ENCODE results near the gene KBTBD12.
A peak's percentile ranks its signal among the peaks of the same experiment; 100 is the strongest.

Gene KBTBD12

GRCh38 chr3:127988770-127989557 is 73.9 kb downstream of the KBTBD12 start:
- Histone ChIP-seq H3K9ac (ENCODE audit: low read length) (no peak overlapping the region), H3K4me3 (ENCODE audit: low read length) (no peak overlapping the region), H3K36me3 (ENCODE audit: control insufficient read depth, insufficient read depth, low read length, severe bottlenecking) (no peaks in the 10 kb centered on the region), H3K4me1 (ENCODE audit: control insufficient read depth, insufficient read depth, low read length) (no peaks in the 10 kb centered on the region), H3K27me3 (replicated peaks; ENCODE audit: control insufficient read depth, insufficient read depth, low read length) (peaks cover 30% of the 10 kb centered on the region), H3K9me3 (ENCODE audit: control insufficient read depth, low read length) (no peaks in the 10 kb centered on the region)
- DNase-seq (ENCODE audit: low read depth): peak; percentile 28

GRCh38 chr3:127990051-127990450 is 75.0 kb downstream of the KBTBD12 start:
- DNase-seq (ENCODE audit: low read depth): no peak
- Histone ChIP-seq H3K27me3 (replicated peaks; ENCODE audit: control insufficient read depth, insufficient read depth, low read length) (peaks cover 28% of the 10 kb centered on the region), H3K4me3 (ENCODE audit: low read length) (no peak overlapping the region), H3K36me3 (ENCODE audit: control insufficient read depth, insufficient read depth, low read length, severe bottlenecking) (no peaks in the 10 kb centered on the region), H3K9me3 (ENCODE audit: control insufficient read depth, low read length) (no peaks in the 10 kb centered on the region), H3K9ac (ENCODE audit: low read length) (no peak overlapping the region), H3K4me1 (ENCODE audit: control insufficient read depth, insufficient read depth, low read length) (no peaks in the 10 kb centered on the region)

GRCh38 chr3:127990461-127990860 is 75.4 kb downstream of the KBTBD12 start:
- no peak for DNase-seq (ENCODE audit: low read depth)
- Histone ChIP-seq H3K4me3 (ENCODE audit: low read length) (no peak overlapping the region), H3K27me3 (replicated peaks; ENCODE audit: control insufficient read depth, insufficient read depth, low read length) (peaks cover 24% of the 10 kb centered on the region), H3K4me1 (ENCODE audit: control insufficient read depth, insufficient read depth, low read length) (no peaks in the 10 kb centered on the region), H3K36me3 (ENCODE audit: control insufficient read depth, insufficient read depth, low read length, severe bottlenecking) (no peaks in the 10 kb centered on the region), H3K9ac (ENCODE audit: low read length) (no peak overlapping the region), H3K9me3 (ENCODE audit: control insufficient read depth, low read length) (no peaks in the 10 kb centered on the region)

- Histone ChIP-seq H3K4me3 (ENCODE audit: low read length) (no peak overlapping the region), H3K9ac (ENCODE audit: low read length) (no peak overlapping the region), H3K9me3 (ENCODE audit: control insufficient read depth, low read length) (no peaks in the 10 kb centered on the region), H3K27me3 (replicated peaks; ENCODE audit: control insufficient read depth, insufficient read depth, low read length) (peaks cover 23% of the 10 kb centered on the region), H3K36me3 (ENCODE audit: control insufficient read depth, insufficient read depth, low read length, severe bottlenecking) (no peaks in the 10 kb centered on the region), H3K4me1 (ENCODE audit: control insufficient read depth, insufficient read depth, low read length) (no peaks in the 10 kb centered on the region)
- no peak for DNase-seq (ENCODE audit: low read depth)
Measured at GRCh38 chr3:127991251-127991650, 76.2 kb downstream of the KBTBD12 start.

- no peaks in the 10 kb centered on the region for H3K4me1 ChIP-seq (ENCODE audit: control insufficient read depth, insufficient read depth, low read length)
- DNase-seq (ENCODE audit: low read depth): no peak
- H3K9ac ChIP-seq (ENCODE audit: low read length): no peak overlapping the region
- no peaks in the 10 kb centered on the region for H3K36me3 ChIP-seq (ENCODE audit: control insufficient read depth, insufficient read depth, low read length, severe bottlenecking)
- H3K27me3 ChIP-seq (replicated peaks; ENCODE audit: control insufficient read depth, insufficient read depth, low read length): peaks cover 26% of the 10 kb centered on the region
- no peaks in the 10 kb centered on the region for H3K9me3 ChIP-seq (ENCODE audit: control insufficient read depth, low read length)
- no peak overlapping the region for H3K4me3 ChIP-seq (ENCODE audit: low read length)
Measured at GRCh38 chr3:127991681-127992080, 76.6 kb downstream of the KBTBD12 start.

- no peak for DNase-seq (ENCODE audit: low read depth)
- peaks cover 24% of the 10 kb centered on the region for H3K27me3 ChIP-seq (replicated peaks; ENCODE audit: control insufficient read depth, insufficient read depth, low read length)
- H3K4me3 ChIP-seq (ENCODE audit: low read length): no peak overlapping the region
Measured at GRCh38 chr3:127992127-127992526, 77.1 kb downstream of the KBTBD12 start.

GRCh38 chr3:127994011-127994410 is 79.0 kb downstream of the KBTBD12 start:
- H3K4me3 ChIP-seq (ENCODE audit: low read length): no peak overlapping the region

More at GRCh38 chr3:127992127-127992526, 77.1 kb downstream of the KBTBD12 start:
- no peaks in the 10 kb centered on the region for H3K36me3 ChIP-seq (ENCODE audit: control insufficient read depth, insufficient read depth, low read length, severe bottlenecking)
- no peaks in the 10 kb centered on the region for H3K4me1 ChIP-seq (ENCODE audit: control insufficient read depth, insufficient read depth, low read length)
- H3K9ac ChIP-seq (ENCODE audit: low read length): no peak overlapping the region
- H3K9me3 ChIP-seq (ENCODE audit: control insufficient read depth, low read length): no peaks in the 10 kb centered on the region

GRCh38 chr3:127997016-127997415 is 82.0 kb downstream of the KBTBD12 start:
- H3K4me3 ChIP-seq (ENCODE audit: low read length): no peak overlapping the region
- no peaks in the 10 kb centered on the region for H3K36me3 ChIP-seq (ENCODE audit: control insufficient read depth, insufficient read depth, low read length, severe bottlenecking)
- peaks cover 32% of the 10 kb centered on the region for H3K27me3 ChIP-seq (replicated peaks; ENCODE audit: control insufficient read depth, insufficient read depth, low read length)
- no peaks in the 10 kb centered on the region for H3K4me1 ChIP-seq (ENCODE audit: control insufficient read depth, insufficient read depth, low read length)
- H3K9me3 ChIP-seq (ENCODE audit: control insufficient read depth, low read length): peaks cover 9% of the 10 kb centered on the region
- peak; percentile 21 for DNase-seq (ENCODE audit: low read depth)
- H3K9ac ChIP-seq (ENCODE audit: low read length): no peak overlapping the region

More at GRCh38 chr3:127994011-127994410, 79.0 kb downstream of the KBTBD12 start:
- no peak for DNase-seq (ENCODE audit: low read depth)
- no peaks in the 10 kb centered on the region for H3K4me1 ChIP-seq (ENCODE audit: control insufficient read depth, insufficient read depth, low read length)
- no peaks in the 10 kb centered on the region for H3K36me3 ChIP-seq (ENCODE audit: control insufficient read depth, insufficient read depth, low read length, severe bottlenecking)
- H3K9me3 ChIP-seq (ENCODE audit: control insufficient read depth, low read length): no peaks in the 10 kb centered on the region
- H3K27me3 ChIP-seq (replicated peaks; ENCODE audit: control insufficient read depth, insufficient read depth, low read length): peaks cover 26% of the 10 kb centered on the region
- H3K9ac ChIP-seq (ENCODE audit: low read length): no peak overlapping the region

- DNase-seq (ENCODE audit: low read depth): no peak
- Histone ChIP-seq H3K4me3 (ENCODE audit: low read length) (no peak overlapping the region), H3K9ac (ENCODE audit: low read length) (no peak overlapping the region), H3K36me3 (ENCODE audit: control insufficient read depth, insufficient read depth, low read length, severe bottlenecking) (no peaks in the 10 kb centered on the region), H3K9me3 (ENCODE audit: control insufficient read depth, low read length) (peaks cover 9% of the 10 kb centered on the region), H3K27me3 (replicated peaks; ENCODE audit: control insufficient read depth, insufficient read depth, low read length) (peaks cover 36% of the 10 kb centered on the region), H3K4me1 (ENCODE audit: control insufficient read depth, insufficient read depth, low read length) (no peaks in the 10 kb centered on the region)
Measured at GRCh38 chr3:127997961-127998360, 82.9 kb downstream of the KBTBD12 start.

GRCh38 chr3:127998596-127998995 is 83.6 kb downstream of the KBTBD12 start:
- Histone ChIP-seq H3K27me3 (replicated peaks; ENCODE audit: control insufficient read depth, insufficient read depth, low read length) (peaks cover 39% of the 10 kb centered on the region), H3K36me3 (ENCODE audit: control insufficient read depth, insufficient read depth, low read length, severe bottlenecking) (no peaks in the 10 kb centered on the region), H3K4me3 (ENCODE audit: low read length) (no peak overlapping the region), H3K9me3 (ENCODE audit: control insufficient read depth, low read length) (peaks cover 9% of the 10 kb centered on the region), H3K4me1 (ENCODE audit: control insufficient read depth, insufficient read depth, low read length) (no peaks in the 10 kb centered on the region), H3K9ac (ENCODE audit: low read length) (no peak overlapping the region)
- no peak for DNase-seq (ENCODE audit: low read depth)

- H3K4me3 ChIP-seq (ENCODE audit: low read length): no peak overlapping the region
- H3K27me3 ChIP-seq (replicated peaks; ENCODE audit: control insufficient read depth, insufficient read depth, low read length): peaks cover 39% of the 10 kb centered on the region
- no peaks in the 10 kb centered on the region for H3K4me1 ChIP-seq (ENCODE audit: control insufficient read depth, insufficient read depth, low read length)
- H3K36me3 ChIP-seq (ENCODE audit: control insufficient read depth, insufficient read depth, low read length, severe bottlenecking): no peaks in the 10 kb centered on the region
- no peak for DNase-seq (ENCODE audit: low read depth)
- peaks cover 9% of the 10 kb centered on the region for H3K9me3 ChIP-seq (ENCODE audit: control insufficient read depth, low read length)
- H3K9ac ChIP-seq (ENCODE audit: low read length): no peak overlapping the region
Measured at GRCh38 chr3:127999509-128000106, 84.6 kb downstream of the KBTBD12 start.

Data from adipocyte (in vitro differentiated cells).